Measurements from ENCODE around the gene SUPT16H. TPM values are rescaled to one million over a fixed set of nuclear protein-coding genes. Genes with fewer than 3 reads are reported as not detected.
"Not testable (repeated sequence)": the region's sequence is repeated elsewhere in the genome, so short reads cannot be mapped to it uniquely, and the experiment has no call there.

SUPT16H gene
- total RNA-seq, 1 experiment from 2014 or later, result 127 TPM

DNA sequence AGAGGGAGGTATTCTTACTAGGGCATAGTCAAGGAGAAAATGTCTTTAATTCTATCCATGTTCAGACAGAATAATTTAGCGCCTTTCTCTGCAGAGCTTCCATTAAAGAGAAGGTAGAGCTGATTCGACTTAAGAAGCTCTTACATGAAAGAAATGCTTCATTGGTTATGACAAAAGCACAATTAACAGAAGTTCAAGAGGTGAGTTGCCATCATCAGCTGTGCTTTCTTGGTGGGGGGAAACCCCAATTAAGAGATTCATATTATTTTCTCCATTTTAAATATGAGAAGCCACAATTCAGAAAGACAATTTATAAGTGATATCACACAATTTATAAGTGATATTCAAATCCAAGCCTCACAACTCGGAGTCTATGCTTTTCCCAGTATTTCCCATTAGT lies 76.2 kb downstream of the SUPT16H start:
- no peak for DNase-seq (ENCODE audit: extremely low read depth, low read depth)

DNA sequence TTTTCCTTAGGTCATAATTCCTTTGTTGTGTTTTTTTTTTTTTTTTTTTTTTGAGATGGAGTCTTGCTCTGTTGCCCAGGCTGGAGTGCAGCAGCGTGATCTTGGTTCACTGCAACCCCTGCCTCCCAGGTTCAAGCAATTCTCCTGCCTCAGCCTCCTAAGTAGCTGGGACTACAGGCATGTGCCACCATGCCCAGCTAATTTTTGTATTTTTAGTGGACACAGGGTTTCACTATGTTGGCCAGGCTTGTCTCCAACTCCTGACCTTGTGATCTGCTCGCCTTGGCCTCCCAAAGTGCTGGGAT lies 81.0 kb downstream of the SUPT16H start:
- not testable (repeated sequence) for DNase-seq (ENCODE audit: extremely low read depth, low read depth)

DNA sequence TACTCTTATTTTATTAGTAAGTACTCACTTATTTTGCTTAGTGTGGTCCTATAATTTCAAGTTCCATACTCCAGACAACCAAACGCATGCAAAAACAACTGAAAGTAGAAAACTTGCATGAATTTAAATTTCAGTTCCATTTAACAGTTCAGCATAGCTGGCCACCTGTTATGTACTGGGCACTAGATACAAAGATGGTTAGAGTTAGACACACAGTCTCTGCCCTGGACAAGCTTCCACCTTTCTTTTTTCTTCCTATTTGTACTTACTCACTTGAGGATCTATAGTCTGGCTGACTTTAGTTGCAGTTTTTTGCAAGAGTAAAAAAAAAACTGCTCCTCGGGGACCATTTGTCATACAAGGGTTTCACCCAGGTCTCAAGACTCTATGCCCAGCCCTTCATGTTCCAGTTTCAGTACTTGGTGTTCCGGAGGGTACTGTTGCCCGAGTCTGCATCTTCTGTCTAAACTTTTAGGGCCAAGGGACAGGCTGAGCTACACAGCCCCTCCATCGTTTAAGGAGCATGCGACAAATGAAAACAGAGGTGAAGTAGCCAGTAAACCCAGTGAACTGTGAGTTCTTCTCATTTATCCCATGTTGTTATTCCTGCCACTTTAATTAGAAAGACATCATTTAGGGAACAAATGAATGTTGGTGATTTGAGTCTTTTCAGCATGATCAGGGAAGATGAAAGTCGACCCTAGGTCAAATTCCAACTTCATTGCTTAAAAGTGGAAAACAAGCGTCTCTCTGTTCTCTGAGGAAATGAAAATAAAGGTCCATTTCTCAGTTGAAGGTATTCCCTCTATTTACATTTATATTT lies 81.6 kb downstream of the SUPT16H start:
- DNase-seq (ENCODE audit: extremely low read depth, low read depth), result no peak

Small RNA genes within 50 kb of the gene (small RNA-seq; reads per million reads assigned to genes)
- gene RN7SL650P (0 reads per million in 2 experiments), gene SNORD8 (583 to 1,455 reads per million in 2 experiments), gene SNORD9 (7.2 to 12.3 reads per million in 2 experiments)

Other genes starting within 250 kb of the SUPT16H start
- gene OR5AU1, start 228.0 kb downstream of the SUPT16H start, total RNA-seq (2014; rRNA removed; shearing (Covaris generic)), result not detected in 2 replicates
- gene HNRNPC, start 114.6 kb downstream of the SUPT16H start, total RNA-seq (2014; rRNA removed; shearing (Covaris generic)), result 1,048 and 1,119 TPM in 2 replicates
- gene RPGRIP1, start 103.9 kb downstream of the SUPT16H start, total RNA-seq (2014; rRNA removed; shearing (Covaris generic)), result 0.05 TPM in 1 of 2 replicates, not detected in the other
- 41.7 and 42.4 TPM in 2 replicates for gene CHD8, start 72.1 kb upstream of the SUPT16H start, total RNA-seq (2014; rRNA removed; shearing (Covaris generic))
- 28.2 and 33.3 TPM in 2 replicates for gene RAB2B, start 92.9 kb upstream of the SUPT16H start, total RNA-seq (2014; rRNA removed; shearing (Covaris generic))
- gene TOX4, start 93.2 kb upstream of the SUPT16H start, total RNA-seq (2014; rRNA removed; shearing (Covaris generic)), result 24.7 and 26.8 TPM in 2 replicates
- gene METTL3, start 127.3 kb upstream of the SUPT16H start, total RNA-seq (2014; rRNA removed; shearing (Covaris generic)), result 65.8 and 72.2 TPM in 2 replicates
- gene SALL2, start 142.3 kb upstream of the SUPT16H start, total RNA-seq (2014; rRNA removed; shearing (Covaris generic)), result 0.66 and 0.67 TPM in 2 replicates
- gene OR10G3, start 196.1 kb upstream of the SUPT16H start, total RNA-seq (2014; rRNA removed; shearing (Covaris generic)), result not detected in 2 replicates